Gastroesophageal sphincter (tissue), 4 donors: ENCODE results near the gene SENP5. TPM values are rescaled to one million over a fixed set of nuclear protein-coding genes. Genes with fewer than 3 reads are reported as not detected.

ENCODE experiments used
- ATAC-seq: fragments of 150-250 bp; one replicate; pipeline ENCODE4 v1.9.1; 2016; ENCODE audit warnings: mild to moderate bottlenecking, moderate library complexity
- H3K27ac ChIP-seq, 4 donors: fragments of 200-600 bp; sonication (generic) in 3 of 4; 1 replicate in 3 of 4; 2 replicates in 1 of 4; pipeline ENCODE4 v1.5.1; 2016 to 2019
- H3K27me3 ChIP-seq: fragments of 200-600 bp; sonication (generic); one replicate; pipeline ENCODE4 v1.5.1; 2019
- H3K36me3 ChIP-seq, 2 donors: fragments of 200-600 bp; sonication (generic); one replicate each; pipeline ENCODE4 v1.5.1; 2019; ENCODE audit warnings: control low read depth in 1 of 2
- H3K4me1 ChIP-seq, 3 donors: fragments of 200-600 bp; sonication (generic); 1 replicate in 2 of 3; 2 replicates in 1 of 3; pipeline ENCODE4 v1.5.1; 2016 to 2019; ENCODE audit warnings: control low read depth in 2 of 3
- H3K4me3 ChIP-seq, 2 donors: fragments of 200-600 bp; sonication (generic); one replicate each; pipeline ENCODE4 v1.5.1; 2019; ENCODE audit warnings: mild to moderate bottlenecking in 1 of 2, moderate library complexity in 1 of 2
- H3K9me3 ChIP-seq, 3 donors: fragments of 200-600 bp; sonication (generic); one replicate each; pipeline ENCODE4 v1.5.1; 2017 to 2019; ENCODE audit warnings: control low read depth in 2 of 3
- CTCF ChIP-seq, 4 experiments: fragments of 200-600 bp in 2 of 4; fragments of 450-650 bp in 2 of 4; sonication (generic) in 1 of 4; IDR thresholded peaks; one replicate each; pipeline ENCODE4 v1.5.1; 2017 to 2019; ENCODE audit warnings: antibody characterized with exemption in 4 of 4, mild to moderate bottlenecking in 2 of 4, moderate library complexity in 2 of 4
- EP300 ChIP-seq: sonication (generic); formaldehyde crosslinking; IDR thresholded peaks from one replicate; pipeline ENCODE4 v1.6.1; 2017; ENCODE audit warnings: antibody characterized with exemption, mild to moderate bottlenecking
- POLR2A ChIP-seq, 2 donors: fragments of 450-650 bp; IDR thresholded peaks; one replicate each; pipeline ENCODE4 v1.6.1; 2017; ENCODE audit warnings: antibody characterized with exemption in 2 of 2, mild to moderate bottlenecking in 2 of 2, moderate library complexity in 1 of 2
- POLR2AphosphoS5 ChIP-seq: sonication (generic); formaldehyde crosslinking; IDR thresholded peaks from one replicate; pipeline ENCODE4 v1.6.1; 2017; ENCODE audit warnings: antibody characterized with exemption
- WGBS, 2 donors: methylation state at CpG; one replicate each; pipeline ENCODE4 v1.1.5; 2018; ENCODE audit warnings: low coverage in 1 of 2; 5-methylcytosine and 5-hydroxymethylcytosine counted together
- total RNA-seq, 4 donors: library from RNA; depleted of rRNA; stranded (reverse); fragments of >200 nt; gene quantifications; one replicate each; pipeline ENCODE4 v1.1.0, GENCODE V29; 2016

The SENP5 gene
- total RNA-seq, 4 donors from 2014 or later, result 47.0 to 79.5 (median 52.0) TPM

DNA sequence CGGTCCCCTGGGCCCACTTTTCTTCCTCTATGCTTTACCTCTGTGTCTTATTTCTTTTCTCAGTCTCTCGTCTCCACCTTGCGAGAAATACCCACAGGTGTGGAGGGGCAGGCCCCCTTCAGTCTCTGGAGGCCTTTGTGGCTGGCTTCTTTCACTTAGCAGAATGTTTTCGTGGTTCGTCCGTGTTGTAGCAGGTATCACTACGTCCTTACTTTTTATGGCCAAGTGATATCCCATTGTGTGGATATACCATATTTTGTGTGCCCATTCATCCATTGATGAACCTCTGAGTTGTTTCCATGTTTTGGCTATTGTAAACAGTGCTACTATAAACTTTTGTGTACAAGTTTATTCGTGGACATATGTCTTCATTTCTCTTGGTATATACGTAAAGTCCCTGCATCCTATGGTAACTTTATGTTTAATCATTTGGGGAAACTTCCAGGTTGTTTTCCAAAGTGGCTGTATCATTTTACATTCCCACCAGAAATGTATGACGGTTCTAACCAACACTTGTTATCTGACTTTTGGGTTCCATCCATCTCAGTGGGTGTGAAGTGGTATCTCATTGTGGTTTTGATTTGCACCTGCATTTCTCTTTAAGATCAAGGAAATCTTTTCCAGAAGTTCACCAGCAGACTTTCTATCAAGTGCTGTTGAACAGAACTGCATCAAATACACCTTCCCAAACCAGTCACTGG lies 95.4 kb downstream of the SENP5 start:
- no peak for ATAC-seq
- 89 to 96% methylated on average over 8 to 10 of the region's 10 CpGs for WGBS, 2 donors
- Histone ChIP-seq H3K9me3 (no peaks in the 10 kb centered on the region), H3K27me3 (no peaks in the 10 kb centered on the region), H3K36me3 (no peaks in the 10 kb centered on the region), H3K27ac (no peak overlapping the region), H3K4me3 (no peak overlapping the region), H3K4me1 (peaks cover 0 to 15% (median 7%) of the 10 kb centered on the region in 3 donors)
- no peak for TF ChIP-seq POLR2A (IDR thresholded peaks at IDR 0.05)
- TF ChIP-seq CTCF (IDR thresholded peaks at IDR 0.05), result no peak
- TF ChIP-seq EP300, result no peak
- no peak for TF ChIP-seq POLR2AphosphoS5

GRCh38 chr3:196963631-196963953 lies 95.9 kb downstream of the SENP5 start:
- no peak for TF ChIP-seq EP300
- TF ChIP-seq POLR2A (IDR thresholded peaks at IDR 0.05), result no peak
- TF ChIP-seq CTCF (IDR thresholded peaks at IDR 0.05), result no peak
- TF ChIP-seq POLR2AphosphoS5, result no peak
- 46 to 92% methylated on average over 2 of the region's 2 CpGs for WGBS, 2 donors

DNA sequence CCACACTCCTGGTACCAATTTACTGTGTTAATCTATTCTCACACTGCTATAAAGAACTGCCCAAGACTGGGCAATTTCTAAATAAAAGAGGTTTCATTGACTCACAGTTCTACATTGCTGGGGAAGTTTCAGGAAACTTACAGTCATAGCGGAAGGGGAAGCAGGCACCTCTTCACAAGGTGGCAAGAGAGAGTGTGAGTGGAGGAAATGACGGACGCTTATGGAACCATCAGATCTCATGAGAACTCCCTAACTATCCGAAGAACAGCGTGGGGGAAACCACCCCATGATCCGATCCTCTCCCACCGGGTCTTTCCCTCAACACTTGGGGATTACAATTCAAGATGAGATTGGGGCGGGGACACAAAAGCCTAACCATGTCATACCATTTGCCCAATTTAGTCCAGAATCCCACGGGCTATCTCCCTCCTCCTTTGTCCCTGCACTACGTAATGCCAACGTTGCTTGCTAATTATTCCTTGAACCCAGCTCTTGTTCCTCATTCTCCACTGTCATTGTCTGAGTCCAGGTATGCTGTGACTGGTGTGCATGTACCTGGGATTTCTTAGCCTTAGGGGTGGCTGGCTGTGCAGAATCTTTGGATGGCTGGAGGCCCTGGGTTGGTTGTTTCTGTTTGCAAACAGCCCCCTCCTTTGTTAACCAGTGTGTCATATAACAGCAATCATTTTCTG lies 97.5 kb downstream of the SENP5 start:
- no peak for TF ChIP-seq POLR2AphosphoS5
- TF ChIP-seq POLR2A (IDR thresholded peaks at IDR 0.05), result no peak
- no peak for TF ChIP-seq EP300
- TF ChIP-seq CTCF (IDR thresholded peaks at IDR 0.05), result no peak
- Histone ChIP-seq H3K36me3 (no peaks in the 10 kb centered on the region), H3K27me3 (no peaks in the 10 kb centered on the region), H3K9me3 (no peaks in the 10 kb centered on the region), H3K4me3 (no peak overlapping the region), H3K27ac (no peak overlapping the region), H3K4me1 (peaks cover 0 to 23% (median 8%) of the 10 kb centered on the region in 3 donors)
- no peak for ATAC-seq
- 82 to 89% methylated on average over 7 to 10 of the region's 11 CpGs for WGBS, 2 donors

More at GRCh38 chr3:196963631-196963953, 95.9 kb downstream of the SENP5 start:
- Histone ChIP-seq H3K4me1 (peaks cover 0 to 19% (median 8%) of the 10 kb centered on the region in 3 donors), H3K27me3 (no peaks in the 10 kb centered on the region), H3K9me3 (no peaks in the 10 kb centered on the region), H3K27ac (no peak overlapping the region), H3K4me3 (no peak overlapping the region), H3K36me3 (no peaks in the 10 kb centered on the region)
- ATAC-seq, result no peak

DNA sequence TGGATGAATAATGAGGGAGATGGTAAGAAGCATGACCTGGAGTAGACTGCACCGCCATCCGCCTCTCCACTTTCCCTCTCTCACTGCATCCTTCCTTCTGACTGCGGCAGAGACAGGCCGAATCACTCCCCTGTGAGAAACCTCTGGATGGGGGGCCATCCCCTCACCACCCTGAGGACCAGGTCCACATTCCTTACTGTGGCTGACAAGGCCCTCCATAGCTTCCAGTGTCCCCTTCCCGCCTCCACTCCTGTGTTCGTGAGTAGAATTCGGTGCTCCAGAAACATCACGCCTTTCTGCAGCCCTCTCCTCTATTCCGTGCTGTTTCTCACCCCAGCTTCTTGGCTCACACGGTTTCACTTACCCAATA lies 98.1 kb downstream of the SENP5 start:
- H3K4me3 ChIP-seq, result no peak overlapping the region
- no peak overlapping the region for H3K27ac ChIP-seq
- H3K36me3 ChIP-seq, result no peaks in the 10 kb centered on the region
- peaks cover 0 to 24% (median 8%) of the 10 kb centered on the region in 3 donors for H3K4me1 ChIP-seq
- 90 to 91% methylated on average over 7 to 10 of the region's 10 CpGs for whole genome bisulfite sequencing, 2 donors
- no peaks in the 10 kb centered on the region for H3K9me3 ChIP-seq
- H3K27me3 ChIP-seq, result no peaks in the 10 kb centered on the region
- no peak for ATAC-seq
- TF ChIP-seq CTCF (IDR thresholded peaks at IDR 0.05) (no peak), EP300 (no peak), POLR2A (IDR thresholded peaks at IDR 0.05) (no peak), POLR2AphosphoS5 (no peak)
